HEK293 (cell line): Measurements from ENCODE around the gene GPR152.
A peak's percentile ranks its signal among the peaks of the same experiment; 100 is the strongest.

Source experiments
- CTCF ChIA-PET: fragments of 350-600 bp; formaldehyde crosslinking; extraction: SDS; loops from one replicate; lab custom pipeline; 2021; ENCODE audit warnings: antibody characterized with exemption; lab: Yijun Ruan, JAX
- POLR2A ChIA-PET: fragments of 300-600 bp; formaldehyde crosslinking; extraction: SDS; loops from one replicate; lab custom pipeline; 2020; ENCODE audit warnings: antibody characterized with exemption, inconsistent platforms; lab: Yijun Ruan, JAX
- H3K27ac ChIP-seq: fragments of 200-500 bp; sonication (Bioruptor generic); 2 replicates; pipeline ENCODE4 v1.5.1; 2014; ENCODE audit warnings: low read depth, low read length, control low read depth, inconsistent platforms; ENCODE audit errors: extremely low read depth
- H3K36me3 ChIP-seq, 2 experiments: fragments of 200-500 bp in 1 of 2; sonication (Bioruptor generic) in 1 of 2; 1 replicate in 1 of 2; 2 replicates in 1 of 2; pipeline ENCODE4 v1.5.1; 2014 to 2017; ENCODE audit warnings: inconsistent platforms in 2 of 2, low read length in 2 of 2; ENCODE audit not compliant: control insufficient read depth in 2 of 2, insufficient read depth in 1 of 2
- H3K4me1 ChIP-seq: fragments of 200-500 bp; sonication (Bioruptor generic); 2 replicates; pipeline ENCODE4 v1.5.1; 2014; ENCODE audit warnings: mild to moderate bottlenecking, low read length, inconsistent platforms; ENCODE audit not compliant: control insufficient read depth, insufficient read depth
- H3K4me3 ChIP-seq: 2 replicates; pipeline ENCODE4 v1.5.1; 2011; ENCODE audit warnings: low read depth, mild to moderate bottlenecking, control low read depth, low read length, moderate library complexity
- H3K9me3 ChIP-seq: fragments of 200-500 bp; sonication (Bioruptor generic); 2 replicates; pipeline ENCODE4 v1.5.1; 2014; ENCODE audit warnings: low read depth, low read length, inconsistent platforms; ENCODE audit not compliant: control insufficient read depth, insufficient read depth
- GLIS1 ChIP-seq: fragments of 450-650 bp; formaldehyde crosslinking; IDR thresholded peaks from 2 replicates; pipeline ENCODE4 v1.5.1; 2016; ENCODE audit warnings: missing biosample characterization, missing genetic modification characterization
- KLF8 ChIP-seq: fragments of 450-650 bp; formaldehyde crosslinking; IDR thresholded peaks from 2 replicates; pipeline ENCODE4 v1.5.1; 2016; ENCODE audit warnings: missing biosample characterization, missing genetic modification characterization
- KLF9 ChIP-seq: fragments of 450-650 bp; formaldehyde crosslinking; IDR thresholded peaks from 2 replicates; pipeline ENCODE4 v1.5.1; 2016; ENCODE audit warnings: missing biosample characterization, missing genetic modification characterization, low read depth
- MZF1 ChIP-seq: fragments of 450-650 bp; formaldehyde crosslinking; IDR thresholded peaks from 2 replicates; pipeline ENCODE4 v1.5.1; 2017; ENCODE audit warnings: missing biosample characterization, missing genetic modification characterization, borderline replicate concordance
- OSR2 ChIP-seq: fragments of 450-650 bp; formaldehyde crosslinking; IDR thresholded peaks from 2 replicates; pipeline ENCODE4 v1.5.1; 2016; ENCODE audit warnings: missing biosample characterization, missing genetic modification characterization
- PRDM4 ChIP-seq: fragments of 450-650 bp; formaldehyde crosslinking; IDR thresholded peaks from 2 replicates; pipeline ENCODE4 v1.5.1; 2017; ENCODE audit warnings: missing biosample characterization, missing genetic modification characterization
- SP2 ChIP-seq: fragments of 450-650 bp; formaldehyde crosslinking; IDR thresholded peaks from 2 replicates; pipeline ENCODE4 v1.5.1; 2016; ENCODE audit warnings: missing biosample characterization, missing genetic modification characterization
- ZBTB1 ChIP-seq: fragments of 450-650 bp; formaldehyde crosslinking; IDR thresholded peaks from 2 replicates; pipeline ENCODE4 v1.5.1; 2016; ENCODE audit warnings: missing biosample characterization, missing genetic modification characterization
- ZFP37 ChIP-seq: fragments of 450-650 bp; formaldehyde crosslinking; IDR thresholded peaks from 2 replicates; pipeline ENCODE4 v1.5.1; 2016; ENCODE audit warnings: missing biosample characterization, missing genetic modification characterization
- ZFP41 ChIP-seq: fragments of 450-650 bp; formaldehyde crosslinking; IDR thresholded peaks from 2 replicates; pipeline ENCODE4 v1.5.1; 2016; ENCODE audit warnings: missing biosample characterization, missing genetic modification characterization, borderline replicate concordance
- ZNF112 ChIP-seq: fragments of 450-650 bp; formaldehyde crosslinking; IDR thresholded peaks from 2 replicates; pipeline ENCODE4 v1.5.0; 2017; ENCODE audit warnings: missing biosample characterization, missing genetic modification characterization
- ZNF155 ChIP-seq: fragments of 450-650 bp; formaldehyde crosslinking; IDR thresholded peaks from 2 replicates; pipeline ENCODE4 v1.5.1; 2016; ENCODE audit warnings: missing biosample characterization, missing genetic modification characterization
- ZNF169 ChIP-seq: fragments of 450-650 bp; formaldehyde crosslinking; IDR thresholded peaks from 2 replicates; pipeline ENCODE4 v1.5.1; 2016; ENCODE audit warnings: missing biosample characterization, missing genetic modification characterization
- ZNF341 ChIP-seq: fragments of 450-650 bp; formaldehyde crosslinking; IDR thresholded peaks from 2 replicates; pipeline ENCODE4; 2016; ENCODE audit warnings: low read depth, missing biosample characterization, missing genetic modification characterization
- ZNF449 ChIP-seq: fragments of 450-650 bp; formaldehyde crosslinking; IDR thresholded peaks from 2 replicates; pipeline ENCODE4 v1.5.1; 2017; ENCODE audit warnings: missing biosample characterization, mild to moderate bottlenecking, missing genetic modification characterization, moderate library complexity
- ZNF560 ChIP-seq: fragments of 450-650 bp; formaldehyde crosslinking; IDR thresholded peaks from 2 replicates; pipeline ENCODE4 v1.5.1; 2017; ENCODE audit warnings: missing biosample characterization, missing genetic modification characterization, borderline replicate concordance
- ZNF571 ChIP-seq: fragments of 450-650 bp; formaldehyde crosslinking; IDR thresholded peaks from 2 replicates; pipeline ENCODE4 v1.5.0; 2017; ENCODE audit warnings: missing biosample characterization, missing genetic modification characterization
- ZNF623 ChIP-seq: fragments of 450-650 bp; formaldehyde crosslinking; IDR thresholded peaks from 2 replicates; pipeline ENCODE4 v1.5.1; 2016; ENCODE audit warnings: missing biosample characterization, missing genetic modification characterization
- ZNF624 ChIP-seq: fragments of 450-650 bp; formaldehyde crosslinking; IDR thresholded peaks from 2 replicates; pipeline ENCODE4 v1.5.1; 2017; ENCODE audit warnings: missing biosample characterization, missing genetic modification characterization
- ZNF76 ChIP-seq: fragments of 450-650 bp; formaldehyde crosslinking; IDR thresholded peaks from 2 replicates; pipeline ENCODE4; 2016; ENCODE audit warnings: low read depth, missing biosample characterization, missing genetic modification characterization, borderline replicate concordance
- ZNF791 ChIP-seq: fragments of 450-650 bp; formaldehyde crosslinking; IDR thresholded peaks from 2 replicates; pipeline ENCODE4 v1.5.1; 2016; ENCODE audit warnings: missing biosample characterization, missing genetic modification characterization

Gene GPR152

GRCh38 chr11:67409781-67410368 lies 42.7 kb downstream of the GPR152 start:
- H3K4me1 ChIP-seq: no peaks in the 10 kb centered on the region
- no peak overlapping the region for H3K4me3 ChIP-seq
- ChIA-PET CTCF (no interaction called here), POLR2A (no interaction called here)
- no peaks in the 10 kb centered on the region for H3K9me3 ChIP-seq
- H3K27ac ChIP-seq: no peak overlapping the region
- TF ChIP-seq SP2 (tag by site-specific recombination): peak; percentile 12; the same call in 1 of the 2 replicates
- no peak for TF ChIP-seq PRDM4 (tag by site-specific recombination)
- H3K36me3 ChIP-seq: no peaks in the 10 kb centered on the region

GRCh38 chr11:67409261-67409666 lies 43.3 kb downstream of the GPR152 start:
- Histone ChIP-seq H3K27ac (no peak overlapping the region), H3K36me3 (no peaks in the 10 kb centered on the region), H3K4me3 (no peak overlapping the region), H3K4me1 (no peaks in the 10 kb centered on the region), H3K9me3 (no peaks in the 10 kb centered on the region)
- TF ChIP-seq ZNF341 (no peak), ZBTB1 (no peak), OSR2 (tag by site-specific recombination) (no peak), ZNF155 (tag by site-specific recombination) (no peak), KLF9 (no peak), ZNF571 (tag by site-specific recombination) (no peak), KLF8 (tag by site-specific recombination) (no peak), MZF1 (tag by site-specific recombination) (no peak), ZFP37 (no peak), ZNF623 (tag by site-specific recombination) (no peak), ZNF791 (no peak), ZNF112 (tag by site-specific recombination) (no peak), ZNF560 (no peak), ZNF449 (no peak), ZNF624 (no peak), ZNF169 (no peak), ZNF76 (no peak), ZFP41 (tag by site-specific recombination) (no peak)
- ChIA-PET POLR2A (no interaction called here), CTCF (no interaction called here)

- no peak overlapping the region for H3K27ac ChIP-seq
- no peak overlapping the region for H3K4me3 ChIP-seq
- H3K9me3 ChIP-seq: no peaks in the 10 kb centered on the region
- TF ChIP-seq ZNF623 (tag by site-specific recombination): no peak
- 0 out of 2 replicates have a peak, but pooled peaks have one; percentile 7 for TF ChIP-seq GLIS1 (tag by site-specific recombination)
- ChIA-PET CTCF (no interaction called here), POLR2A (interaction anchor here (1.9 kb wide), 1 partner anchor 12 kb away, joined by 5 read pairs; no protein-coding TSS in a partner anchor)
- no peaks in the 10 kb centered on the region for H3K4me1 ChIP-seq
- no peaks in the 10 kb centered on the region for H3K36me3 ChIP-seq
These were observed 43.9 kb downstream of the GPR152 start for GRCh38 chr11:67408437-67409200.
